IPS DF 4.7 (cell line): ENCODE data around the gene CCDC57.

Source experiments
- DNase-seq: peaks from one replicate; pipeline ENCODE4 v3.0.0-alpha.2; 2013; ENCODE audit warnings: low spot score; ENCODE audit errors: extremely low read depth

The CCDC57 gene

GRCh38 chr17:82083009-82083408 is 129.6 kb downstream of the CCDC57 start:
- no peak for DNase-seq

DNA sequence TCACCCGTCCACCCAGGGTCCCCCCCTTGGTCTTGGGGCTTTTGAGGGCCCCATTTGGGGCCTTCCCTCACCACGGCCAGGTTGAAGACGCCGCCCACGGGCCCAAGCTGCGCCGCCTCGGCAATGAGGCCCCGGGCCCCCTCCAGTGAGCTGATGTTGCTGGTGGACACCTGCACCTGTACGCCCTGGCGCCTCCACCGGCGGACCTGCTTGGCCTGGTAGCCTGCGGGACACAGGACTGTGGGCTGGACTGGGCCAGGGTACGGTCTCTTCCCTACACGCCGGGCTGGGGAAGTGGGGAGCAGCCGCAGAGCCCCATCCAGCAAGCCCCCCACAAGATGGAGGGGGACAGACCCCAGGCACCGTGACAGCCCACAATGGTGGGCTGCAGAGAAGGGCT is 130.2 kb downstream of the CCDC57 start:
- no peak for DNase-seq

DNA sequence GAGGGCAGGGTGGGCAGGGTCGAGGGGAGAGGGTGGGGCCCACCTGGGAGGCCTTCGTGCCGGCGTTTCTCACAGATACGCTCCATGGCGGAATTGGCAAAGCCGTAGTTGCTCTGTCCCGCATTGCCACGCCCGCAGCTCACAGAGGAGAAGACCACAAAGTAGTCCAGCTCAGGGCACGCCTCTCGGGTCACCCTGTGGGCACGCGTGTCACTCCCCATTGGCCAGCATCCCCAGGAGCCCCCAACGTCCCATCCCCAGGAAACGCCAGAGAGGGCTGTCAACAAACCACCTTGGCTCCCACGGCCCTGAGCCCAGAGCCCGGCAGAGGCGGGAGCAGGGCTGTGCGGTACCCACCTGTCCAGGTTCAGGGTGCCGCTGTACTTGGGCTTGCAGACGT is 130.7 kb downstream of the CCDC57 start:
- no peak for DNase-seq

DNA sequence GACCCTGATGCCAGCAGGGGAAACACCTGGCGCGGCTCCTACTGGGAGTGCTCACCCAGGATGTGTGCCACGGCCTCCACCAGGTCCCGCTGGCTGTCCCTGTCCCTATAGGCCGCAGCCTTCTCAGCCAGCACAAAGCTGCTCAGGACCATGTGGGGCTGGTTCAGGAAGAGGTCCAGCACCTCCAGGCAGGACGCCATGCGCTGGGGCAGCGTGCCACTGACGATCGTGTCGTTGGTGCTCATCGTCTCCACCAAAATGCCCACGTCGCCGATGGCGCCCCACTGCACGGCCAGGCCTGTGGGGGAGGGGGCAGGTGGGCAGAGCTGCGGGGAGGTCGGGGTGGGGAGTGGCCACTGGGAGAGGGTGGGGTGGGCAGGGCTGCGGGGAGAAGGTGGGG is 131.1 kb downstream of the CCDC57 start:
- no peak for DNase-seq

GRCh38 chr17:82080789-82081464 is 131.7 kb downstream of the CCDC57 start:
- no peak for DNase-seq

DNA sequence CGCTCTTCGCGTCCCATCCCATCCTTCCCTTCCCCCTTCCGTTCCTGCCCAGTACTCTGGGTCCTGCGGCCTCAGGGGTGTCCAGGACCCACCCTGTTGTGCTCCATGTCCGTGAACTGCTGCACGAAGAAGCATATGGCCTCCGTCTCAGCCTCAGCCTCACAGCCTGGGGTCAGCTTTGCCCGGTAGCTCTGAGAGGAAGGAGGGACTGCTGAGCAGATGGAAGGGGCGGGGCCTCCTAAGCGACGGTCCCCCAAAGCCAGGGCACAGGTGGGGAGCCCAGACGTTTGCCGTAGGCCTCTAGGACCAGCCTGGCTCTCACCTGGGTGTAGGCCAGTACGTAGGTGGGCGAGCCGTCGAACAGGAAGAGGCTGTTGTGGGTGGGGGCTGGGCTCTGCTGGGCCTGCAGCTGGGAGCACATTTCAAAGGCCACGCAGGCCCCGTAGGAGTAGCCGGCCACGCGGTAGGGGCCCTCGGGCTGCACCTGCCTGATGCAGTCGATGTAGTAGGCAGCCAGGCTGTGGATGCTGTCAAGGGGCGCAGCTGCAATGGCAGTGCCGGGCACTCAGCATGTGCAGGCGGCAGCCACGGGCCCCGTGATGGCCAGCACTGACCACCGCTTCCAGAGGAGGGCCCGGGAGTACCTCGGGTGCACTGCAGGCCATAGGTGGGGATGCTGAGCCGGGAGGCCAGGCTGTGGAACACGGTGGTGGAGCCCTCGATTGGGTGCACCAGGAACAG is 132.4 kb downstream of the CCDC57 start:
- DNase-seq, result no peak

DNA sequence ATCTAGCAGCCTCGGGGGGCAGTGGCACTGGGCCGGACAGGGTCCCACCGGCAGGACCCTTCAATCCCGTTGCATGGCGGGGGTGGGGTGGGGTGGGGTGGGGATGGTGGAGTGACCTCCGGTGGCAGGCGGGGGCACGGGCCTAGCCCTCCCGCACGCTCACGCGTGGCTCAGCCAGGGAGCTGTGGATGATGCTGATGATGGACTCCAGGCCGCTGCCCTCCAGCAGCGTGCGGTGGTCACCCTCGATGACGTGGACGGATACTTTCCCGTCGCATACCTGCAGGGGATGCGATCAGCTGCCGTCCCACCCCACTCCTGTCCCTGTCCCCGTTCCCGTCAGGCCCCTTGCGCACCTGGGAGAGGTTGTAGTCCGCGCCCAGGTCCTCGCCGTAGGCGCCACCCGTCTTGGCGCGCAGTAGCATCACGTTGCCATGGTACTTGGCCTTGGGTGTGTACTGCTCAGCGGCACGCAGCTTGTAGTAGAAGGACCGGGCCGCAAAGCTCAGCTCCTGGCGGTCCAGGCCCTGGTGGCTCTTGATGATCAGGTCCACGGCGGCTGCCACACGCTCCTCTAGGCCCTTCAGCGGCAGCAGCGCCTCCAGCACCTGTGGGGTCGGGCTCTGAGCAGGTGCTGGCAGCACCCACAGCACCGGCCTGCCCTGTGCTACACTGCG is 133.5 kb downstream of the CCDC57 start:
- DNase-seq, result no peak

- no peak for DNase-seq
Measured at GRCh38 chr17:82078433-82078832, 134.2 kb downstream of the CCDC57 start.

DNA sequence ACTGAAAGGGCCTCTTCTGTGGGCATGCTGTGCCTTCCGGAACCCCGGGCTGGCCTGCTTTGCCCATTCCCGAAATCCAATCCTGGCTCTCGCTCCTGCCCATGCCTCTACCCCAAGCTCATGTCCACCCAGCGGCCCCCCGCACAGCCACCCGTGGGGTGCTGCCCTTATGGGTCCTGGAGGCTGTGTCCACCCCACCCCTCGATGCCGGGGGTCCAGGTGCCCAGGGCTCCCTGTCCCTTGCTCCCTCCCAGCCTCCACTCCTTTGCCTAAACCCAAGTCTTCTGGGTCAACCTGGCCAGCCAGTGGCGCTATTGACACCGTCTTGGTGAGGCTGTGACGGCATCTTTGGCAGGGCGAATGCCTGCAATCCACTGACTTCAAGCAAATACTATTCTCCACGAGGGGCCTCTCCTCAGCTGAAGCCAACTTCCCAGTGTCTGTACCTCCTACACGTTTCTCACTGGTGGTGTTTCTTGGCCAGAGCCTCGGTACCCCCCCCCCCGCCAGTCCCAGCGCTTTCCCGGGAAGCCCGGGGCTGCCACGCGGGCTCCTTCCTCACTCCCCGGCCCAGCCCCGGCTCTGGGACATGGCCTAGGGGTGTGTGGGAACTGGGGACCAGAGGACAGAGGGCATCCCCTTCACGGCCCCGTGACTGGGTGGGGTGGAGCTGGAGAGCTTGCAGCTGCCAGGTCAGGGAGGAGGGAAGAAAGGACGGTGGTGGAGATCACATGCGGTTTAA is 134.9 kb downstream of the CCDC57 start:
- DNase-seq, result no peak

GRCh38 chr17:82076785-82077591 is 135.7 kb downstream of the CCDC57 start:
- no peak for DNase-seq

DNA sequence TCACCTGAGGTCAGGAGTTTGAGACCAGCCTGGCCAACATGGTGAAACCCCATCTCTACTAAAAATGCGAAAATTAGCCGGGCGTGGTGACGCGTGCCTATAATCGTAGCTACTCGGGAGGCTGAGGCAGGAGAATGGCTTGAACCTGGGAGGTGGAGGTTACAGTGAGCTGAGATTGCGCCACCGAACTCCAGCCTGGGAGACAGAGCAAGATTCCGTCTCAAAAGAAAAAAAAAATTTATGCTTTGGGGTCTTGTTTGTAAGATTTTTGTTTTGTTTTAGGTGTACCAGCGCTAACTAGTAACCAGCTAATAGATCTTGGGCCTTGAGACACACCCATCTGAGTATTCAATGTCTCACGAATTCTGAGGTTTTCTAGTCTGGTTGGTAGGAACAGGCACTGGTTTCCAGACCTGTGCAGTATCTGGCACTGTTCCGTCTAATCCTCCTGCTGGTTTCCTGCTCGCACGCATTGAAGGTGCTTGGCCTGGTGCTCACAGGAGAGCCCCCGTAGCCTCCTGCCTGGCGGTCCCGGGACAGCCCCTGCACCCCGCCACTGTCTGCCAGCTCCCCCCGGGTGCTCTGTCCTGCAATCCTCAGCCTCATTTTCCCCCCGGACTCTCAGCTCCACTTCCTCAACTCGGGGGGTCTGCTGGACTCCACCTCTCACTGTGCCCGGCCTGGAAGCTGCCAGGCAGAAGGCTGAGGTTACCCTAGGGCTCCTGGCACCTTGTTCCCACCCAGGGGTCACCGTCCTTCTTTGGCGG is 136.4 kb downstream of the CCDC57 start:
- no peak for DNase-seq

- no peak for DNase-seq
Measured at GRCh38 chr17:82073446-82073845, 139.2 kb downstream of the CCDC57 start.

DNA sequence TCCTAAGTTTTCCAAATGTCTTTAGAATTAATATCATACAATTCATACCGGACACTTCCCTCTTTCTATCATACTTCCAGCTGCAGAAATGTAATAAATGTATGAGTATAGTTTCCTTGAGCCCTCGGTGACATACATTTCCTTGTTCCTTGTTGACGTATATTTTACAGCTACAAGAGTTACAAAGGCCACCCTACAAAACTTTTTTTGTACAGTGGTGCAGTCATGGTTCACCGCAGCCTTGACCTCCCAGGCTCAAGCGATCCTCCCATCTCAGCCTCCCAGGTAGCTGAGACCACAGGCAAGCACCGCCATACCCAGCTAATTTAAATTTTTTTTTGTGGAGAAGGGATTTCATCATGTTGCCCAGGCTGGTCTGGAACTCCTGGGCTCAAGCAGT is 139.8 kb downstream of the CCDC57 start:
- no peak for DNase-seq

DNA sequence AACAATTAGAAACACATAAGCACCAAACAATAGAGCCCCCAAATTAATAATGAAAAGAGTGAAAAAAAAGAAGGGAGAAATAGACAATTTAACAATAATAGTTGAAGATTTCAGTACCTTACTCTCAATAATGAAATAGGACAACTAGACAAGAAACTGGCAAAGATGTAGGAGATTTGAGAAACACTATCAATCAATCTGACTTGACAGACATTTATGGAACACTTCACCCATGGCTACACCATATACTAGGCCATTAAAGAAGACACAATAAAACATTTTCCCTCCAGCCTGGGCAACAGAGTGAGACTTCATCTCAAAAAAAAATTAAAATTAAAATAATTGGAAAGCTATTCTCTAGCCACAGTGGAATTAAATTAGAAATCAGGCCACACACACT is 142.0 kb downstream of the CCDC57 start:
- no peak for DNase-seq

GRCh38 chr17:82065638-82066303 is 146.9 kb downstream of the CCDC57 start, which contains the start of gene DUS1L:
TSS of gene DUS1L (minus strand) at chr17:82065804. CDS start at chr17:82065059, 745 bp downstream.
- DNase-seq, result no peak

DNA sequence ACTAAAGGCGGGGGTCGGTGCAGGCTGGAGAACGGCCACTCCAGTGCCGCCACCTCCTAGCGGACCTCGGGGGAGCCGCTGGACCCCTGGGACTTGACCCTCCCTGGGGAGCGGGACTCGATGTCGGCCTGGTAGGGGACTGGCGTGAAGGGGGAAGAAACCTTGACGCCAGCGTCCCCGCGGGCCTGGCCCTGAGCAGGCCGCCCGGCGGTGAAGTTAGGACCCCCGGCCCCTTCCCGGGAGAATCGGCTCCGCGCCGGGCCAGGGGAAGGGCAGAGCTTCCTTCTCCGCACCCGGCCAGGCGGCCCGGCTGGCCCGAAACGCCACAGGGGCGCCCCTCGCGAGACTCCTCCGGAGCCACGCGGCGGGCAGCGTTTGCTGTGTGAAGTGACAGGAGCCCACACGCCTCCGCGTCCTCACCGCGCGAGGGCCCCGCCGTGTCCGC is 147.4 kb downstream of the CCDC57 start:
- no peak for DNase-seq

GRCh38 chr17:82064433-82065192 is 148.0 kb downstream of the CCDC57 start:
- DNase-seq, result no peak
